Measurements from ENCODE around the gene JUND. TPM values are rescaled to one million over a fixed set of nuclear protein-coding genes. Genes with fewer than 3 reads are reported as not detected.
A peak's percentile ranks its signal among the peaks of the same experiment; 100 is the strongest.

Gene JUND
- total RNA-seq, 1 donor from 2014 or later: 176 TPM

DNA sequence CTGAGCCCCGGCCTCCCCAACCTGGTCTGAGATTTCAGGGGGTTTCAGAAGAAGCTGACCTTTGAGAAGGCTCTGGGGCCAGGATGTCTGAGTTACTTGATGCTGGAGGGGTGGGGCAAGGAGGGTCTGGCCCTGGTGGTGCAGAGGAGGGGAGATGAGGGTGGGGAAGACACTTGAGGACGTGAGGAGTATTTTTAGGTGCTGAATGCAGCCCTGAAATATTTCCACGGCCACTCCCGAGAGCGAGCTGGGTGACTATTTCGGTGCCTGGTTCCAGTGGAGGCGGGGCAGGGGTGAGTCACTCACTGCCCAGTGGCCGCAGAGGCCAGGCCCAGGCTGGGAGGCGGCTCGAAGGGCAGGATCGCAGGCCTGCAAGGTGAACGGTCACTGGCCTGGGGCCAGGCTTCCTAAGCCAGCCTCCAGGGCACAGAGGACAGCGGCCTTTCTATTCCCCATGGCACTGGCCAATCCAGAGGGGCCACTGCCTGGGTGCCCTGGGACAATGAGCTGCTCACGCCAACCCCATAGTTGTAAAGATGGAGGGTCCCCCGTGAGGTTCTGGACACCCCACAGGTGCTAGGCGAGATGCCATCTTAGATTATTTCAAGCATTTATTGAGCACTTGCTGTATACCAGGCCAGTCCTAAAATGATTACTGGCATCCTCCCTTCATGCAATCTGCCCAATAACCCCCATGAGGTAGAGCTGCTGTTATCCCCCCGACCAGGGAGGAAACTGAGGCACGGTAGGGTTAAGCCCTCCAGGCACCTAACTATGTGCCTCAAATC, 19.7 kb upstream of the JUND start:
- Mint-ChIP-seq H3K27me3 (ENCODE audit: low read depth) (no peaks in the 10 kb centered on the region), H3K4me3 (ENCODE audit: unreplicated experiment) (no peak overlapping the region), H3K9me3 (ENCODE audit: low read depth) (no peaks in the 10 kb centered on the region), H3K36me3 (ENCODE audit: low read depth) (no peaks in the 10 kb centered on the region), H3K4me1 (ENCODE audit: low read depth) (peaks cover 53% of the 10 kb centered on the region), H3K27ac (ENCODE audit: unreplicated experiment) (peak overlapping the region; percentile 70)
- TF ChIP-seq, protein P1, sequence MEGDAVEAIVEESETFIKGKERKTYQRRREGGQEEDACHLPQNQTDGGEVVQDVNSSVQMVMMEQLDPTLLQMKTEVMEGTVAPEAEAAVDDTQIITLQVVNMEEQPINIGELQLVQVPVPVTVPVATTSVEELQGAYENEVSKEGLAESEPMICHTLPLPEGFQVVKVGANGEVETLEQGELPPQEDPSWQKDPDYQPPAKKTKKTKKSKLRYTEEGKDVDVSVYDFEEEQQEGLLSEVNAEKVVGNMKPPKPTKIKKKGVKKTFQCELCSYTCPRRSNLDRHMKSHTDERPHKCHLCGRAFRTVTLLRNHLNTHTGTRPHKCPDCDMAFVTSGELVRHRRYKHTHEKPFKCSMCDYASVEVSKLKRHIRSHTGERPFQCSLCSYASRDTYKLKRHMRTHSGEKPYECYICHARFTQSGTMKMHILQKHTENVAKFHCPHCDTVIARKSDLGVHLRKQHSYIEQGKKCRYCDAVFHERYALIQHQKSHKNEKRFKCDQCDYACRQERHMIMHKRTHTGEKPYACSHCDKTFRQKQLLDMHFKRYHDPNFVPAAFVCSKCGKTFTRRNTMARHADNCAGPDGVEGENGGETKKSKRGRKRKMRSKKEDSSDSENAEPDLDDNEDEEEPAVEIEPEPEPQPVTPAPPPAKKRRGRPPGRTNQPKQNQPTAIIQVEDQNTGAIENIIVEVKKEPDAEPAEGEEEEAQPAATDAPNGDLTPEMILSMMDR (IDR thresholded peaks at IDR 0.05): no peak
- no peak for DNase-seq (ENCODE audit: low spot score)

DNA sequence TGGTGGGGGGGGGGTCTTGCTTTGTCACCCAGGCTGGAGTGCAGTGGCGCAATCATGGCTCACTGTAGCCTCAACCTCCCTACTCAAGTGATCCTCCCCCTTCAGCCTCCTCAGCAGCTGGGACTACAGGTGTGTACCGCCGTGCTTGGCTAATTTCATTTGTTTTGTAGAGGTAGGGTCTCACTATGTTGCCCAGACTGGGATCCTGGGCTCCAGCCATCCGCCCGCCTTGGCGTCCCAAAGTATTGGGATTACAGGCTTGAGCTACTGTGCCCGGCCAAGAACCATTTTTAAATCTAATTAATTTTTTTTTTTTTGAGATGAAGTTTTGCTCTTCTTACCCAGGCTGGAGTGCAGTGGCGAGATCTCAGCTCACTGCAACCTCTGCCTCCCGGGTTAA, 18.2 kb upstream of the JUND start:
- H3K9me3 Mint-ChIP-seq (ENCODE audit: low read depth): no peaks in the 10 kb centered on the region
- no peak overlapping the region for H3K27ac Mint-ChIP-seq (ENCODE audit: unreplicated experiment)
- H3K4me3 Mint-ChIP-seq (ENCODE audit: unreplicated experiment): no peak overlapping the region
- no peaks in the 10 kb centered on the region for H3K27me3 Mint-ChIP-seq (ENCODE audit: low read depth)
- H3K4me1 Mint-ChIP-seq (ENCODE audit: low read depth): peaks cover 41% of the 10 kb centered on the region
- TF ChIP-seq, protein P1 (IDR thresholded peaks at IDR 0.05): no peak
- no peak for DNase-seq (ENCODE audit: low spot score)
- H3K36me3 Mint-ChIP-seq (ENCODE audit: low read depth): no peaks in the 10 kb centered on the region

DNA sequence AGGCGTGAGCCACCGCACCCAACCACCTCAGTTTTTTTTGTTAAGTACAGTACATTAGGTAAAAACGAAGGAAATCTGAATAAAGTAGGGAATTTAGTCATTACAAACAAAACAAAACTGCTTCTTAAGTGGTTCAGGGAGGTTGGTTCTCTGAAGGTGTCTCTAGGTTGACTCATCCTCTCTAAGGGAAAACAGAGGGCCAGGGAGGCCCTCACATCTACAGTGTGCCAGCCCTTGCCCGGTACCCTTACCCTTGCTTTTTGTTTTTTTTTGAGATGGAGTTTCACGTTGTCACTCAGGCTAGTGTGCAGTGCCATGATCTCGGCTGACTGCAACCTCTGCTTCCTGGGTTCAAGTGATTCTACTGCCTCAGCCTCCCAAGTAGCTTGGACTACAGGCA, 17.2 kb upstream of the JUND start:
- H3K27ac Mint-ChIP-seq (ENCODE audit: unreplicated experiment): no peak overlapping the region
- no peaks in the 10 kb centered on the region for H3K9me3 Mint-ChIP-seq (ENCODE audit: low read depth)
- no peaks in the 10 kb centered on the region for H3K36me3 Mint-ChIP-seq (ENCODE audit: low read depth)
- DNase-seq (ENCODE audit: low spot score): no peak
- H3K27me3 Mint-ChIP-seq (ENCODE audit: low read depth): no peaks in the 10 kb centered on the region
- TF ChIP-seq, protein P1 (IDR thresholded peaks at IDR 0.05): no peak
- no peak overlapping the region for H3K4me3 Mint-ChIP-seq (ENCODE audit: unreplicated experiment)
- H3K4me1 Mint-ChIP-seq (ENCODE audit: low read depth): peaks cover 34% of the 10 kb centered on the region

DNA sequence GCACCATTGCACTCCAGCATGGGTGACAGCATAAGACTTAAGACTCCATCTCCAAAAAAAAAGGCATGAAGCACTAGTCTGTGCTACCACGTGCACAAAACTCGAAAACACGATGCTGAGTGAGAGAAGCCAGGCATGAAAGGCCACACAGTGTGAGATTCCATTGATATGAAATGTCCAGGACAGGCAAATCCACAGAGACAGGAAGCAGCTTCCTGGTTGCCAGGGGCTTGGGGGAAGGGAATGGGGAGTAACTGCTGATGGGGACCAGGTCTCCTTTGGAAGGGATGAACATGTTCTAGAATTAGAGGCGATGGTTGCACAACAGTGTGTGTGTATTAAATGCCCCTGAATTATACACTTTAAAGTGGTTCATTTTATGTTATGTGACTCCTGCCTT, 15.9 kb upstream of the JUND start:
- Mint-ChIP-seq H3K4me3 (ENCODE audit: unreplicated experiment) (no peak overlapping the region), H3K27ac (ENCODE audit: unreplicated experiment) (no peak overlapping the region), H3K27me3 (ENCODE audit: low read depth) (no peaks in the 10 kb centered on the region), H3K4me1 (ENCODE audit: low read depth) (peaks cover 35% of the 10 kb centered on the region), H3K36me3 (ENCODE audit: low read depth) (no peaks in the 10 kb centered on the region), H3K9me3 (ENCODE audit: low read depth) (no peaks in the 10 kb centered on the region)
- TF ChIP-seq, protein P1 (IDR thresholded peaks at IDR 0.05): no peak
- no peak for DNase-seq (ENCODE audit: low spot score)

DNA sequence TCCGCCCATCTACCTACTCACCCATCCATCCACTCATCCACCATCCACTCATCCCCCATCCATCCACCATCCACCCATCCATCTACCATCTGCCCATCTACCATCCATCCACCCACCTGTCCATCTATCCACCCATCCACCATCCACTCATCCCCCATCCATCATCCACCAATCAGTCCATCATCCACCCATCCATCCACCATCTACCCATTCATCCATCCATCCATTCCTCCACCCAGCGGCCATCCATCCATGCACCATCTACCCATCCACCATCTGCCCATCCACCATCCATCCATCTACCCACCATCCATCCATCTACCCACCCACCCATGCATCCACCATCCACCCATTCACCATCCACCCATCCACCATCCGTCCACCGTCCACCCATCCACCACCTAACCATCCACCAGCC, 13.6 kb upstream of the JUND start:
- H3K4me3 Mint-ChIP-seq (ENCODE audit: unreplicated experiment): no peak overlapping the region
- peaks cover 43% of the 10 kb centered on the region for H3K4me1 Mint-ChIP-seq (ENCODE audit: low read depth)

More for the DNA sequence above, 13.6 kb upstream of the JUND start:
- Mint-ChIP-seq H3K27me3 (ENCODE audit: low read depth) (no peaks in the 10 kb centered on the region), H3K27ac (ENCODE audit: unreplicated experiment) (no peak overlapping the region), H3K36me3 (ENCODE audit: low read depth) (no peaks in the 10 kb centered on the region), H3K9me3 (ENCODE audit: low read depth) (no peaks in the 10 kb centered on the region)
- no peak for DNase-seq (ENCODE audit: low spot score)
- TF ChIP-seq, protein P1 (IDR thresholded peaks at IDR 0.05): no peak

Measured in chondrocyte (in vitro differentiated cells).